ENCODE data around the gene AGTPBP1.
"Not testable (repeated sequence)": the region's sequence is repeated elsewhere in the genome, so short reads cannot be mapped to it uniquely, and the experiment has no call there.

AGTPBP1 gene

DNA sequence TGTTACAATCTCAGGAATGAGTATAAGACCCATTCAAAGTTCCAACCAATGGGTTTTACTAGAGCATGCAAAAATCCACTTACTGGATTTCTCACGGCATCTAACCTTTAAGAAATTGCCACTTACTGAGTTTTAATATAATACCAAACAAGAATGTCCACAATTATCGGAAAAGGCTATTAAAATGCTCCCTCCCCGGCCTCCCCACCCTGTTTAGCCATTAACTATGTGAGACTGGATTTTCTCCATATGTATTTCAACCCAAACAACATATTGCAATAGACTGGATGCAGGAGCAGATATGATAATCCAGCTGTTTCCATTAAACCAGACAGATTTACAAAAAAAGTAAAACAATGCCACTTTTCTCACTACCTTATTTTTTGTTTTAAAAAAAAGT, 4.1 kb downstream of the AGTPBP1 start:
- ChIA-PET CTCF (no interaction called here), POLR2A (no interaction called here)
- DNase-seq (ENCODE audit: extremely low spot score), result no peak
- TF ChIP-seq, protein P1, sequence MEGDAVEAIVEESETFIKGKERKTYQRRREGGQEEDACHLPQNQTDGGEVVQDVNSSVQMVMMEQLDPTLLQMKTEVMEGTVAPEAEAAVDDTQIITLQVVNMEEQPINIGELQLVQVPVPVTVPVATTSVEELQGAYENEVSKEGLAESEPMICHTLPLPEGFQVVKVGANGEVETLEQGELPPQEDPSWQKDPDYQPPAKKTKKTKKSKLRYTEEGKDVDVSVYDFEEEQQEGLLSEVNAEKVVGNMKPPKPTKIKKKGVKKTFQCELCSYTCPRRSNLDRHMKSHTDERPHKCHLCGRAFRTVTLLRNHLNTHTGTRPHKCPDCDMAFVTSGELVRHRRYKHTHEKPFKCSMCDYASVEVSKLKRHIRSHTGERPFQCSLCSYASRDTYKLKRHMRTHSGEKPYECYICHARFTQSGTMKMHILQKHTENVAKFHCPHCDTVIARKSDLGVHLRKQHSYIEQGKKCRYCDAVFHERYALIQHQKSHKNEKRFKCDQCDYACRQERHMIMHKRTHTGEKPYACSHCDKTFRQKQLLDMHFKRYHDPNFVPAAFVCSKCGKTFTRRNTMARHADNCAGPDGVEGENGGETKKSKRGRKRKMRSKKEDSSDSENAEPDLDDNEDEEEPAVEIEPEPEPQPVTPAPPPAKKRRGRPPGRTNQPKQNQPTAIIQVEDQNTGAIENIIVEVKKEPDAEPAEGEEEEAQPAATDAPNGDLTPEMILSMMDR (IDR thresholded peaks at IDR 0.05; ENCODE audit: control extremely low read depth, extremely low read depth, low read depth, missing control alignments), result no peak

DNA sequence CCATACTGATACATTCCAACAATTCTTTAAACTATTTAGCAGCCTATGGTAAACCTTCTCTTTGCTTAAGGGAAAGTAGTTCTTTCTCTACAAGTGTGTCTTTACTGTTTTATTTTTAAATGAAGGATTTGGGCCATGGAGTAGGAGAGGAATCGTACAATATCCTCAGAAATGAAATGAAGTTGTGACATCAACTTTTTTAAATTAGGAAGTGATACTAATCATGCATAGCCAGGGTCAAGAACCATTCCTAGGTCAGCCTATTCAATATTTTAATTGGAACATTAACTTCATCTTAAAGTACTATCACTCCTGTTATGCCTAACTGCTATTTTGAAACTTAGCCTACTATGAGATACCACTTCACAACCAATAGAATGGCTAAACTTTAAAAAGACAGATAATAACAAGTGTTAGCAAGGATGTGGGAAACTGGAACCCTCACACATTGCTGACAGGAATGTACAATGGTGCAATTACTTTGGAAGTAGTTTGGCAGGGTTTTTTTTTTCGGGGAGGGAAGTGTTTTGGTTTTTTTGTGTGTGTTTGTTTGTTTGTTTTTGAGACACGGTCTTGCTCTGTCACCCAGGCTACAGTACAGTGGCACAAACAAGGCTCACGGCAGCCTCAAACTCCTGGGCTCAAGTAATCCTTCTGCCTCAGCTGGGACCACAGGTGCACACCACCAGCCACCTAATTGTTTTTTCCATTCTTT, 10.7 kb downstream of the AGTPBP1 start:
- DNase-seq (ENCODE audit: extremely low spot score), result no peak
- ChIA-PET POLR2A (no interaction called here), CTCF (interaction anchor here (1.8 kb wide), 1 partner anchor 10 kb away, joined by 5 read pairs; no protein-coding TSS in a partner anchor)
- TF ChIP-seq, protein P1 (IDR thresholded peaks at IDR 0.05; ENCODE audit: control extremely low read depth, extremely low read depth, low read depth, missing control alignments), result no peak

DNA sequence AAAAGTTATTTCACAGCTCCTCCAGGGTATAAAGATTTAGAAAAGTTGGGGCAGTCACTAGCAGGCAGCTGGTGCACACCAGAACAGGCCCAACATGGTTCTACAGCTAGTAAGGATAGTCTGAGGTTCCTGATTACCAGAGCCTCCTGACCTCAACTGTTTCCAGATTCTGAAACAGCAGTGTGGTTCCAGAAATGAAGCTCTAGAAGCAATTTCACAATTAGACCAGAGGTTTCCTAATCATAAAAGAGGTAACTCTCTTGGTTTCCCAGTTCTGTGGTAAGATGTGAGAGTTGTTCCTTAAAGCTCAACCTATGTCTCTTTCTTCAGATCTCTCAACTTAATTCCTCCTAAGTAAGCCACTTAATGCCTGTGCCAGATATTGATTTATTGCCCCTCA, 11.9 kb downstream of the AGTPBP1 start:
- TF ChIP-seq, protein P1 (IDR thresholded peaks at IDR 0.05; ENCODE audit: control extremely low read depth, extremely low read depth, low read depth, missing control alignments), result no peak
- POLR2A ChIA-PET, result no interaction called here
- DNase-seq (ENCODE audit: extremely low spot score), result no peak
- CTCF ChIA-PET, result interaction anchor here (1.0 to 4.1 kb wide), 4 partner anchors 9 to 15 kb away, joined by 4 to 19 read pairs (median 4); no protein-coding TSS in a partner anchor

DNA sequence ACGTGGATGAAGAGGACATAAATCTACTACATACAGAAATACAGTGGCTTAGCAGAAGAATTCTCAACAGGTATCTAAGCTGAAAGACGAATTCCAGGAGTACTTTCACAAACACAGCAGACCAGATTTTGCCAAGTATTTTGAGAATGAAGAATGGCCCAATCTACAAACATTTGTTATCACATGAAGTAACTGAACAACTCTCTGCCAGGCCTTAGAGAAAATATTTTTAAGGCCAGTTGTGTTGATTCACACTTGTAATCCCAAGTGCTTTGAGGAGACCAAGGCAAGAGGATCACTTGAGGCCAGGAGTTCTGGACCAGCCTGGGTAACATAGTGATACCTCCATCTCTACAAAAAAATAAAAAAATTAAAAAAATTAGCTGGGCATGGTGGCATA, 14.3 kb downstream of the AGTPBP1 start:
- ChIA-PET CTCF (interaction anchor here (0.6 to 4.1 kb wide), 4 partner anchors 9 to 27 kb away, joined by 3 to 19 read pairs (median 4); no protein-coding TSS in a partner anchor), POLR2A (no interaction called here)
- DNase-seq (ENCODE audit: extremely low spot score), result no peak
- TF ChIP-seq, protein P1 (IDR thresholded peaks at IDR 0.05; ENCODE audit: control extremely low read depth, extremely low read depth, low read depth, missing control alignments), result no peak

DNA sequence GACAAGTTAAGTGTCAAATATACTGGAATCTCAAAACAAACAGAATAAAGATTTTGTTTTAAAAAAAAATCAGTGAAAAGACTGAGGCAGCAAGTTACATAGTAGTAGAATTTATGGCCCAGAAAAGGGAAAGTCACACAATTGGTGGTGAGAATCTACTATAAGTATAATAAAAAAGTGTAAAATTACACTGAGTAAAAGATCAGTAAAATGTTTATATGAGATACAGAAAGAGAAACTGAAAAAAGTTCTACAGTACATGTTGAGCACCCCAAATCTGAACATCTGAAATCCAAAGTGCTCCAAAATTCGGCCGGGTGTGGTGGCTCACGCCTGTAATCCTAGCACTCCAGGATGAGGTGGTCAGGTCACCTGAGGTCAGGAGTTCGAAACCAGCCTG, 15.0 kb downstream of the AGTPBP1 start:
- CTCF ChIA-PET, result interaction anchor here (4.1 kb wide), 1 partner anchor 11 kb away, joined by 19 read pairs; no protein-coding TSS in a partner anchor
- DNase-seq (ENCODE audit: extremely low spot score), result no peak
- TF ChIP-seq, protein P1 (IDR thresholded peaks at IDR 0.05; ENCODE audit: control extremely low read depth, extremely low read depth, low read depth, missing control alignments), result no peak
- POLR2A ChIA-PET, result no interaction called here

DNA sequence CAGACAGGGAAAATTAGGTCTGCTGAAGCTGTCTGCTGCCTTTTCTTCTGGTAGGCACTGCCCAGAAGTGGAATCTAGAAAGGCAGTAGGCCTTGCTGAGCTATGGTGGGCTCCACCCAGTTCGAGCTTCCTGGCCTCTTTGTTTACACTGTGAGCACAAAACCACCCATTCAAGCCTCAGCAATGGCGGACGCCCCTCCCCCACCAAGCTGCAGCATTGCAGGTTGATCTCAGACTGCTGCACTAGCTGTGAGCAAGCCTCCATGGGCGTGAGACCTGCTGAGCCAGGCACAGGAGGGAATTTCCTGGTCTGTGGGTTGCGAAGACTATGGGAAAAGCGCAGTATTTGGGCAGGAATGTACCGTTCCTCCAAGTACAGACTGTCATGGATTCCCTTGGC, 18.5 kb downstream of the AGTPBP1 start:
- ChIA-PET CTCF (interaction anchor here (1.0 to 1.6 kb wide), 2 partner anchors 9 to 15 kb away, joined by 3 to 4 read pairs; no protein-coding TSS in a partner anchor), POLR2A (no interaction called here)
- TF ChIP-seq, protein P1 (IDR thresholded peaks at IDR 0.05; ENCODE audit: control extremely low read depth, extremely low read depth, low read depth, missing control alignments), result no peak
- DNase-seq (ENCODE audit: extremely low spot score), result no peak

DNA sequence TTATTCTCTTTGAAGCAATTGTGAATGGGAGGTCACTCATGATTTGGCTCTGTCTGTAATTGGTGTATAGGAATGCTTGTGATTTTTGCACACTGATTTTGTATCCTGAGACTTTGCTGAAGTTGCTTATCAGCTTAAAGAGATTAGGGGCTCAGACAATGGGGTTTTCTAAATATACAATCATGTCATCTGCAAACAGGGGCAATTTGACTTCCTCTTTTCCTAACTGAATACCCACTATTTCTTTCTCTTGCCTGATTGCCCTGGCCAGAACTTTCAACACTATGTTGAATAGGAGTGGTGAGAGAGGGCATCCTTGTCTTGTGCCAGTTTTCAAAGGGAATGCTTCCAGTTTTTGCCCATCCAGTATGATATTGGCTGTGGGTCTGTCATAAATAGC, 22.3 kb downstream of the AGTPBP1 start:
- CTCF ChIA-PET, result interaction anchor here (1.6 to 2.5 kb wide), 2 partner anchors 9 to 11 kb away, joined by 3 to 5 read pairs; no protein-coding TSS in a partner anchor
- POLR2A ChIA-PET; DNase-seq (ENCODE audit: extremely low spot score): not testable (repeated sequence)

DNA sequence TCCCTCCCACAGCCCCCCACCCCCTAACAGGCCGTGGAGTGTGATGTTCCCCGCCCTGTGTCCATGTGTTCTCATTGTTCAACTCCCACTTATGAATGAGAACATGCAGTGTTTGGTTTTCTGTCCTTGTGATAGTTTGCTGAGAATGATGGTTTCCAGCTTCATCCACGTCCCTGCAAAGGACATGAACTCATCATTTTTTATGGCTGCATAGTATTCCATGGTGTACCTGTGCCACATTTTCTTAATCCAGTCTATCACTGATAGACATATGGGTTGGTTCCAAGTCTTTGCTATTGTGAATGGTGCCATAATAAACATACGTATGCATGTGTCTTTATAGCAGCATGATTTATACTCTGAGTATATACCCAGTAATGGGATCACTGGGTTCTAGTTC, 23.9 kb downstream of the AGTPBP1 start:
- CTCF ChIA-PET, result interaction anchor here (1.0 to 4.1 kb wide), 4 partner anchors 11 to 20 kb away, joined by 3 to 19 read pairs (median 14); no protein-coding TSS in a partner anchor
- DNase-seq (ENCODE audit: extremely low spot score); POLR2A ChIA-PET: not testable (repeated sequence)

All from GM10248 (cell line).